GM21723 (cell line): ENCODE measurements around the gene NLGN1.
A peak's percentile ranks its signal among the peaks of the same experiment; 100 is the strongest.

Source experiments
- ATAC-seq: cut with Tn5 transposase; IDR thresholded peaks from one replicate; pipeline ENCODE4 v1.9.1; 2021; ENCODE audit warnings: mild to moderate bottlenecking, moderate library complexity; ENCODE audit not compliant: unreplicated experiment

Gene NLGN1

DNA sequence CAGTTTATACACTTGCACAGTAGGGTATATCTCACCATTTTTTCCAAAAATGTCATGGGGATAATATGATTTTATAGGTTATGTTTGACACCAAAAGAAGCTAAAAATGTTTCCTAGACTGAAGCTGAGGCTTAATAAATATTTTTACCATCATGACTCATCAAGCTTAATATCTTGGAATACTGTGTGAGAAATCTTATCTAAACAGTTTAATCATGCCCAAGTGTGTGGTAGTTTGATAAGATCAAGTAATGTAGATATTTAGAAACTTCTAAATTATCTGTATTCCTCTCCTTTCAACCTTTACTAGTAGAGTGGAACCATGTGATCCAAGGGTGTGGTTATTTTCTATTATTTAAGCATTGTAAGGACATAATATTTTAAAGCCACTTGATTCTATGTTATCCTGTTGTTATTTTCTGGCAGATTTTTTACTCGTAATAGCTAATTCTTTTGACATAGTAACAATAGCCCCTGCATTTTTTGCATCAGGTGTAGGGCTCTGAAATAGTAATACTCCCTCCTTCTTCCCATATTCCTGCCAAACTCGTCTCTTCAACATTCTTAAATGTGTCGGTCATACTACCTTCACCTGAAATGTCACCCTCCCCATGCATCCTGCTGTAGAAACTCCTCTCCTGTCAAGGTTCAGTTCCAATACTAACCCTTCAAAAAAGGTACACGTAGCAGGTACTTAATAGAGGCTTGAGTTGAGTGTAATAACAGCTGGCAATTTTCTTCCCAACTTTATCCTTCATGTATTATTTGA, 729.6 kb downstream of the NLGN1 start:
- ATAC-seq: no peak

DNA sequence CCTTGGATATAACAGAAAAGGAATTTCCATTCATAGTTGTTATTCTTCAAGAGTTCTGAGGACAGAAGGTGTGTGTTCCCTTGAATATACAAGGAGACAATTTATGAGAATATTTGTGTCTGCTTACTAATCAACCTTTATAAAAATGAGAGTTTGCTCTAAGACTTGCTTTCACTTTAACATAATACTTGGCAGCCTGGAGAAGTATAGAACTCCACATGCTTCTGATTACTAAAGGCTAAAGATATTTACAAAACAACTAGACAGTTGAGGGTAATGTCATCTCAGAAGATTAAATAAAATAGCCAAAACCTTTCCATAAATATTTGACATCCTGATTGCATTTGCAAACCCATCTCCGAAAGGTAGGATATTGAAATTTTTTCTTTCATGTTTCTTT, 734.5 kb downstream of the NLGN1 start:
- ATAC-seq: no peak

DNA sequence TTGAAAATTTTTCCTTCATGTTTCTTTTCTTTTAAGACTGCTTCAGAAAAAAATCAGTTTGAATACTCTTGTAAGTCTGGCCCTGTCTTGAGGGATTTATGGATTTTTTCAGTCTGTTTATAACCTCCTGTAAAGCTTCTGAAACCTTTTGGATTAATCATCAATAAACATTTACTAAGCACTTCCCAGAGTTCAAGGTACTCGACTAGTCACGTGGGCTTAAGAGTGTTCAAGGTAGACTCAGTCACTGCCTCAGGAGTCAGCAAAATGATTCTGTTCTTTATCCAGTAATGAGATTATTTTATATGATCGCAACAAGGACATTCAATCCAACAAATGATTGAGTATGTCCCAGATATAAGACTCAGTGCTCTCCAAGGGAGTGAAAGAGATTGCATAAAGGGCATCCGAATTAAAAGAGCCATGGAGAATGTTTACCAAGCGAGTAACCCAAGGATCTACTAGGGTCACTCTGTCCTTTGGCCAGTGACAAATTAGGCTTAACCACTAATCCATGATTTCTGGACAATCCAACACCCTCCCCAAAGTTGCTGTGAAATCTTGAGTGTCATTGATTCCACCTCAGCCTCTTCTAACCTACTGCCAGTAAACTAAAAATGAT, 735.0 kb downstream of the NLGN1 start:
- no peak for ATAC-seq

DNA sequence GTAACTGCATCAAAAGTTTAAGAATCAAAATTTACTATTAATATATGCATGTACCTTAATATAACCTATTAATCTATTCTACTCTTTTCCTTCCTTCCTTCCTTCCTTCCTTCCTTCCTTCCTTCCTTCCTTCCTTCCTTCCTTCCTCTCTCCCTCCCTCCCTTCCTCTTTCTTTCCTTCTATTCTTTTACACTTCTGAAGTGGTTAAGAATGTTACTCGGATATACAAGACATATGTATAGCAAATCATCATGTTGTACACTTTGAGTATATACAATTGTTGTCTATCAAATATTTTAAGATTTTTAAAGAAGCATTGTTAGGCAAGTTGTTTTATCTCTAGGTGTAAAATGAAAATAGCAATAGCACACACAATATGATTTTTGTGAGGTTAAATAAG, 748.5 kb downstream of the NLGN1 start:
- no peak for ATAC-seq

DNA sequence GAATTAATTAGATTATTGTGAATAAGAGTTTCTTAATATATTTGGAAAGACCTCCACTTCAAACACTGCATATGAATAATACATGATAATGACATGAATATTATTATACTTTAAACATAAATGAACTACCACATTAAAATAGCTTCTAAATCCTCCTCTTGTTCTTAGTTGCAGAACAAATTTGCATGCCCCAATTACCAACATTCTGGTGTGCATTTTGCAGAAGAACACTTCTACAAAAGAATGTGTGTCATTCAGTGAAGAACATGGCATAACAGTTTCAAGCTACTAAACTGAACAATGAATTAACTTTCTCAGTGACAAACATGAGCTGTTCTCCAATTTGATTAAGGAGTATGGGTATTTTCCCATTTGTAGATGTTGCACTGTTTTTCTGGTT, 750.3 kb downstream of the NLGN1 start:
- no peak for ATAC-seq

DNA sequence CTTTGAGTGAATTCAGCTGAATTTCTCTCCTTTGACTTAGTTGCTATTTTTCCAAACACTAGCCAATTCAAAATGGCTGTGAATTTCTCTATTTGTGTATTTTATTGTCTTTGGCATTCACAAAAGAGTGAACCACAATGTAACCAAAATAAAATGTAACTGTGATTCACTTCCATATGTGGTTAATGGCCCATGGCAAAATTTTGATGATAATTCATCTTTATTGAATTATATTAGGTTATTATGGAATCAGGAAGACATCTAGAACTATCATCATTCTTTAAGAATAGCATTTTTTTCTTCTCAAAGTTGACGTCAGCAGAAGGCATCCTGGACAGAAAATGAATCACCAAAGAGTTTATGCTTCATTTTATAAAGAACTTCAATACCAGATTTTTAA, 756.3 kb downstream of the NLGN1 start:
- ATAC-seq: no peak

DNA sequence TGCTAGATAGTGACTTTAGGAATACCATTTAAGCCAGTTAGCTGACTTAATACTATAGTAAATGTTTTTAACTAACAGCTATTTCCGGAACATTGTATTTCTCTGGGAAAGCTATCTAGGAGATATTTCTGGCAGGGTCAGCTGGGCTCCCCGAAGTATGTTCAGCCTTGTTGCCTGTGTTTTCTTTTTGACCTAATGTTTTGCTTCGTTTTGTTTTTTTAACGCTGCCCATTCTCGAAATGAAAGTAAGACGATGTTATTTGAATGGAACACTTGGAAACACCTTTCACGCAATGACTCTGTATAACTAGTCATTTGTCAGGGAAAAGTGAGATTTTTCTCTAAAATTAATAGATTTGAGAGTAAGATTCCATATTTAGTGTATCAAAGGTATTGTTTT, 758.7 kb downstream of the NLGN1 start:
- ATAC-seq: no peak

DNA sequence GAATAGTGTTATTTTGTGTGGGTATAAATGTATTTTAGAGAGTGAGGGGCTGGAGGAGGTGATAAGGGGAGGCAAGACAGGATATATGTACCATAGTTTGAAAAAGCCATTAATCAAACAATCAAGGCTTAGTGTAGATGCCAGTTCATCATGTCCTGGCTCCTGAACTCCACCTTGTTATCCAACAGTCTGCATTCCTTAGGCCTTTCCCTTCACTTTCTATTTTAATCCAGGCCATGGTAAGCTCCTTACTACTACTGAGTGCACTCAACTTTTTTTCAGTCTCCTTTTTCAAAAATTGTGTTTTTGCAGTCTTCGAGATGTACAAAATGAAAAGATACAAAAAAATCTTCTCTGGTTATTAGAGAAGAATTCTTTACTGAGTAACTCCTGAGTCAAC, 761.1 kb downstream of the NLGN1 start:
- ATAC-seq: no peak

DNA sequence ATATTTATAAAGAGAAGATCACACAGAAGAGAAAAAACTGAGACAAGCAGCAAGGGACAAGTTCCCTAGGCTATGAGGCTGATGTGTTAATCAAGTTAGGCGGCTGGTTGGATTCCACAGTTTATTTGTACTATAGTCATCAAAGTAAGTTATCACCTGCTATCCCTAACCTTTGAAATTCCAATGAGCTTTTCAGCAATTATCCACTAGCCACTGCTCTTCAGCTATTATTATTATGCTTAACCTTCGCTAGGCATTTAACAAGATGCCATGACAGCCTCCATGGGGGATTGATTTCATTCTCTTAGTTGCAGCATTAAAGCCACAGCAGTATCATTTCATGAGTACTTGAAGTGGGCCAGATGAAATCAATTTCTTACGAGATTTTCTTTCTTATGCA, 762.1 kb downstream of the NLGN1 start:
- ATAC-seq: no peak

DNA sequence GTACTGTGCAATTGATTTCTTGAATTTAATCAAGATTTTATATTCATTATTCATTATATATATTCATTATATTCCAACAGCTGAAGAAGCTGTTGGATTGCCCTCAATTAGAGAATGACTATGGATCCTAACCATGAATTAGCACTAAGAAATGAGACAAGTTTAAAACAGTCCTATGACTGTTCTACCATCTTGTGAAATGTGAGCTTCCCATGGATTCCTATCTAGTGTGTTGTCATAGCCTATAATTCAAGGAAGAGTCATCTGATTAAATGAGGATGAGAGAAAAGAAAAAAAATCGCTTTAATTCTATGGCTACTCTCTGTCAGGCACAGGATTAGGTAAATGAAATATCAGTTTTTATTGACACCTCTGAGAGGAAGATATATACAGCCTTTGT, 765.0 kb downstream of the NLGN1 start:
- no peak for ATAC-seq

DNA sequence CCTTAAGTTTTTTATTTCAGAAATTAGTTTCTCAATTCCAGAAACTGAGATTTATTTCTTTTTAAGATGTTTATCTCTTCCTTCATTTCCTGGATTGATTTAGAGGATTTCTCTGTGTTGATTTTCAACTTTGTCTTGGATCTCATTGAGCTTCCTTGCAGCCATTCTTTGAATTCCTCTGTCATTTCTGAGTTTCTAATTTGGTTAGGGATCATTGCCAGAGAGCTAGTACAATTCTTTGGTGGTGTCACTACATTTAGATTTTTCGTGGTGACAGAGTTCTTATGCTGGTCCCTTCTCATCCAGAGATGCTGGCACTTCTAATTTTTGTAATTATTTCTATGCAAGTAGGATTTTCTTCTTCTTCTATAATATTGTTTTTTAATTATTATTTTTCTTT, 770.5 kb downstream of the NLGN1 start:
- ATAC-seq: no peak

DNA sequence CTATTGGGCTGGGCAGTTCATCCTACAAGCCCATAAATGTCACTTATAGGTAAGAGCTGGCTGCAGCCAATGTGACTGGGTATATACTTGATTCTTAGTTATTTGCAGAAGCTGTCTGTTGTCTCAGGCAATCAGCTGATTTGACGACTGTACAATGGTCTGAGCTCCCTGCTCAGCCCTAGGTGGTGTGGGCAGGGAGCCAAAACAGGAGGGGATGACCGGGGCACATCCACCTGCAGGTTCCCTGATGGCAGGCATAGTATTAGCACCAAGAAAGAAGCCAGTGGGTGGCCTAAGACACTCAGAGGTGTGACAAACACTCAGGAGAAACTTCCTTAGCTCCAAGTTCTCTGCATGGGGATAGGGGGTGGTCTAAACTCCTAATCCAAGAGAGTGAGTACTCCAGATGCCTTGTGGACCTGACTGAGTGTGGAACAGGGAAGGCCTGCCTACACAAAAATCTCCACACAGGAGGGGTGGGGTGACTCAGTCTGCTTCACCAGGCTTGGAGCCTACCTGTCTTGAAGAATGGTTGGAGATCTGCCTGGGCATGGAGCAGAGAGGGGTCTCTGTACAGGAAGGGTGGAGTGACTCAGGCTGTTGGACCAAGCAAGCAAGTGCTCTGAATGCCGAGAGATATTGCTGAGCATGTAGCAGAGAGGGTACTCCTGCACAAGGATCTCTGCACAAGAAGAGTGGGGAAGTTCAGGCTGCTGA, 771.2 kb downstream of the NLGN1 start:
- ATAC-seq: no peak

DNA sequence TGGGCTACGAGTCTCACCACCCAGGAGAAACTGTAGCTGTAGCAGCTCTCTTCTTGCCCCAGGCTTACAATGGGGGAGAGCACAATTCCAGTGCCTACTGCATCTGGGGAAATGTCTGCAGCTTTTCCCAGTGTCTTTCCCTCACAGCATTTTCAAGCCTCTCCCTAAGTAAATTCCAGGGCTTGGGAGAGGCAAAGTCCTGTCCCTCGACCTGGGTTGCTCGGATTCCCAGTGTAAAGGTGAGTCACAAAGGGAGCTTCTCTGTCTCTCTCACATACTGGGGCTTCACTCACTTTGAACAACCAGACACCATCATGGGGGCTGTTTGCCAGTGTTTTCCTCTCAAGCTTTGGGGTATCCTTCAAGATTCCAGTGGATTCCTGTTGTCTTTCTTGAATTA, 772.2 kb downstream of the NLGN1 start:
- no peak for ATAC-seq

DNA sequence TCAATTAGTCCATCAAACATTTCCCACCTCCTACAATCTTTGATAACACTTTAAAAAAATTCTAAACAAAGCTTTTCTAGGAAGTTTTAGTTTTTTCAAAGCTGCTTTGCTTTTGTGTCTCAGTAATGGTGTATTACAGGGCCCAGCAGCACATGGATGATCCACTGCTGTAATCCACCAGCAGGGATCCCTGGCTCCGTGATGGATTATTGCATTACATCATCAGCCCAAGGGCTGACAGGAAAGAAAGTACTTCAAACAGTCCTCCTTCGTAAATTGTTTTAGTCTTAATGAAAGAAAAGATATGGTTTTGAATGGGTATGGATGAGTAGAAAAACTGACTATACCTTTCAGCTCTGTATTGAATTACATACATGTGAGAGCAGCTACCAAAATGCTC, 772.7 kb downstream of the NLGN1 start:
- ATAC-seq: no peak

DNA sequence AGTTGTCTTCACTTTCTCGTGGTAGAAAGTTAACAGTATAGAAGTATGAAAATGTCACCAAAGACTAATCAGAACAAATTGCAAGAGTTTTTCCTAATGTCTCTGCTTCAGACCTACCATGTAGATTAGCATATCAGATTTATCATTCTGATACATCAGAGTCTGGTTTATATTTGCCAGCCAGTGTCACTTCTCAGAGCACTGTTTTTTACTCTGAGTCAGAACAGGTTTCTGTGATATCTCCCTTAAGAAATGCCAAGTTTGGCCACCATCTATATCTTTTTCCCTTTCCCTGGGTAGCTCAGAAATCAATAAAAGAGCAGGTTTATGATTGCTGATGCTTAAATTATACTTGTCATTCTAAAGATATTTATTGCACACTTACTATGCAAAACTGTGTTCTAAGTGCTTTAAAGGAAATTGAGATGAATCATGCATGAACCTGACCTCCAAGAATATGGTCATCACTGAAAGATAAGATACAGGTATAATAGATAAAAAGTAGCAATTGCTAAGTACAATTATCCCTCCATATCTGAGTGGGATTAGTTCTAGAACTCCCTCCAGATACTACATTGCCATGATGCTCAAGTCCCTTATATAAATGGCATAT, 788.9 kb downstream of the NLGN1 start:
- no peak for ATAC-seq

DNA sequence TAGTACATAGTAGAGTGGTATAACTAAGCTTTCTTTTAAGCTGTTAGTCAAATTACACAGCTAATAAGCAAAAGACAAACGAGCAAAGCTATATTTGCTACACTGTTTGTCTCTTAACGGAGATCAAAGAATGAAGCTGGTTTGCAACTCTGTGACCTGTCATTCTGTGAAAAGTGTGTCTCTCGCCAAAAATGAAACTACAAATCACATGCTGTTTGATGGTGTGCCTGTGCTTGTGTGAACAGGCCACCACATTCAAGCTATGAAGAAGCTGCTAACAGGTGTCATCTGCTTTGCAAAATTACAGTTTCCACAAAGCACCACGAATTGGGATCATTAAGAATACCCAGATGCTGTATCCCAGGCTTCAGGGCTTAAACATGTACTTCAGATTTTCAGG, 793.8 kb downstream of the NLGN1 start:
- ATAC-seq: peak; percentile 87

DNA sequence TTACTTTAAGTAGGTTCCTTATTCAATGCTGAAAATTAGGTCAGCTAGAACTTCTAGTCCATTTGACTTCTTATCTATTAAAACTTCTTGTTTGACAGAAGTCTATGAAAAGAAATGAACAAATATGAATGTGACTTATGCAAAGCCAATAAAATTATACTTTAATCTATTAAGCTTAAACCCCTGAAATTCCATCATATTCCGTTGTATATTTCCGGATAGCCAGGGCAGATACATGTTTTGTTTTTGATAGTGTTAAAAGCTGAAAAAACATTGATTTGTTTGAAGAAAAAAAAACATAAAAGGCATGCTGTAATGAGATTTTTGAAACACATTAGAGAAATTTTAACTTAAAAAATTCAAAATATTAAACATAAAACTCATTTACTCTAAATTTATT, 794.4 kb downstream of the NLGN1 start:
- no peak for ATAC-seq

DNA sequence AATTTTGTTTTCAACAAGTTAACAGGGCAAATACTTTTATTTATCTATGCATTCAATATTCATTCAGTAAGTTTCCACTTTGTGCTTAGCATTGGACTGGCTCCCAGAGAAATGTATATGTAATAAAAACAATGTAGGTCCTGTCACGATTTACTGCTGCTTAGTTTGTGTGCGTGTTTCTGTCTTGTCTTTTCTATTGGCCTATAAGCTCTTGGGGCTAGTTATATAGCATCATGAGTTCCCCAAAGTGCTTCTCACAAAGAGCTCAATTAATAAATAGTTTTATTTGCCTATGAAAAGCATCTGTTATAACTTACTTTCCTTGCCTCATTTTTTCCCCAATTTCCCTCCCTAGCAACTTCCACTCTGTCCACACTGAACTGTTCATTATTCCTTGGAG, 794.9 kb downstream of the NLGN1 start:
- ATAC-seq: no peak

DNA sequence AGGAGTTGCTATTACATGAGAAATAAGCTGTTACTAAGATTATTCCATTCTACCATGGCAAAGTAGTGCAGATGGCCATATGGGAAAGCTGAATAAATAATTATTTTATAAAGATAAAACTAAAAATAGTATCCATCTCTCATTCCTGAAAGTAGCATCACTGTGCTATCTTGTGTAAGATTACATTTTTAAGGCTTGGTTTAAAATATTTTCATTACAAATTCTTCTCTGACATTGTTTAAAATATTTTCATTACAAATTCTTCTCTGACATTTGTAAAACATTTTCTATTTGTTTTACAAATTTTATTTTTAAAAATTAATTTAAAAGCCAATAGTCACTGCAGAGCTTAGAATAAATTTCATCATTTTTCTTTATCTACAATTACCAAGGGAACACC, 796.1 kb downstream of the NLGN1 start:
- ATAC-seq: no peak

DNA sequence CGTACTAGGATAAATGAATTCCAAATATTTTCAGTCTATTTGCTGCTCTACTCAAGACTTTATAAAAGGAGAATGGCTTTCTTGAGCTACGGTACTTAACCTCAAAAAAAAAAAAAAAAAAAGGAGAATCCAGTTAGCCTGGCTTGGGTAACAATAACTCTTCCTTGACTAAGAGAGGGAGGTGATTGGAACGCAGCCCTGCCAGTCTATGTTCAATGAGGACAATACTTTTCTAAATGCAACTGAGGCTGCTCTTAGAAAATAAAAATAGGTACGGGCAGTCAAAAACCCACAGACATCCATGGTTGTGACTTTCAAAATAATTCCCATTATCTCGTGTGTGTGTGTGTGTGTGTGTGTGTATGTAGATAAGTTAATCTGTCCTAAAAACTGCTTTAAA, 799.9 kb downstream of the NLGN1 start:
- no peak for ATAC-seq

DNA sequence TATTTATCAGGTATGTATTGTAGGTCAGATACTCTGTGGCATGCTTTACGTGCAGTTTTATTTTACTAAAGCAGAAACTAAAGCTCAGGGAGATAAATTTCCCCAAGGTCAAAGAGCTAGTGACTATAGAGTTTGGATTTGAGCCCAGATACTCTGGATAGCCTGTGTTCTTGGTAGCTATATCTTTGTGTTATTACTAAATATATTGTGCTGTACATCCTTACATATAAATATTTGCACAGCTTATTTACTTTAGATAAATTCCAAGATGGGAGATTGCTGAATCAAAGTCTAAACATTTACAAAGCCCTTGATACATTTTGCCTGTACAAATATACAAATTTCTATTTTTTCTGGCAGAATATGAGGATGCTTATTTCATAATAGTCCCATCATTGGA, 800.7 kb downstream of the NLGN1 start:
- ATAC-seq: no peak

DNA sequence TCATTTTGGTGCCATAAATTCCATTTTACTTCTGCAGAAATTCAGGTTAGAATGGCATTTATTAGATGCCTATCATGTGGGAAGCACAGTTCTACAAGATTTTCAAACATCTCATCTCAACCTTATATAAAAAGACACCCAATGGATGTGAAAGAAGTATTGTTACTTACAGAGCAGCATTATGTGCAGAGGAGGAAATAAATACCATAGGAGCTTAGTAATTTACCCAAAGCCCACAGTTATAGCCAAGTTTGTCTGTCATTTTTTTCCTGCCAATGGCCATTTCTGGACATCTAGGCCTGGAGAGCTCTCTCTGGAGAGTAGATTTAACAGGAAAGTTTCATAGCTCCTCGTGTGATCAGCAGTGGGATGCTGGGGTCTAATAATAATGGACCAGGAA, 802.2 kb downstream of the NLGN1 start:
- no peak for ATAC-seq
